Liver (tissue), 9 donors: ENCODE results near the gene SLC6A11. TPM values are rescaled to one million over a fixed set of nuclear protein-coding genes. Genes with fewer than 3 reads are reported as not detected.

Experiments used
- DNase-seq: peaks from one replicate; pipeline ENCODE4 v3.0.0-alpha.2; 2017; ENCODE audit warnings: low spot score
- H3K27ac ChIP-seq, 2 donors: one replicate each; pipeline ENCODE4 v1.7.0; 2013; ENCODE audit warnings: inconsistent platforms in 2 of 2, low read length in 2 of 2, control low read depth in 1 of 2, low read depth in 1 of 2, mild to moderate bottlenecking in 1 of 2
- H3K27me3 ChIP-seq, 4 donors: one replicate each; pipeline versions ENCODE4 v1.6.1 to v1.7.0; 2013; ENCODE audit warnings: low read length in 3 of 4, inconsistent platforms in 1 of 4, mild to moderate bottlenecking in 1 of 4, moderate library complexity in 1 of 4; ENCODE audit not compliant: control insufficient read depth in 4 of 4, insufficient read depth in 4 of 4
- H3K36me3 ChIP-seq, 4 donors: one replicate each; pipeline versions ENCODE4 v1.6.1 to v1.7.0; 2013; ENCODE audit warnings: low read length in 3 of 4, mild to moderate bottlenecking in 3 of 4, low read depth in 1 of 4, moderate library complexity in 1 of 4; ENCODE audit not compliant: control insufficient read depth in 4 of 4, insufficient read depth in 3 of 4
- H3K4me1 ChIP-seq, 4 donors: one replicate each; pipeline versions ENCODE4 v1.6.1 to v1.7.0; 2013; ENCODE audit warnings: low read length in 3 of 4, mild to moderate bottlenecking in 3 of 4, moderate library complexity in 1 of 4; ENCODE audit not compliant: control insufficient read depth in 4 of 4, insufficient read depth in 4 of 4
- H3K4me3 ChIP-seq, 3 donors: one replicate each; pipeline versions ENCODE4 v1.6.1 to v1.7.0; 2013; ENCODE audit warnings: low read length in 3 of 3, control low read depth in 1 of 3, low read depth in 1 of 3, mild to moderate bottlenecking in 1 of 3
- H3K9ac ChIP-seq, 2 donors: one replicate each; pipeline ENCODE4 v1.7.0; 2013; ENCODE audit warnings: low read length in 2 of 2, mild to moderate bottlenecking in 2 of 2, moderate library complexity in 2 of 2, control low read depth in 1 of 2, low read depth in 1 of 2
- H3K9me3 ChIP-seq, 4 donors: one replicate each; pipeline versions ENCODE4 v1.6.1 to v1.7.0; 2013; ENCODE audit warnings: low read length in 3 of 4; ENCODE audit not compliant: control insufficient read depth in 4 of 4
- ATF3 ChIP-seq: IDR thresholded peaks from 2 replicates; pipeline ENCODE4 v1.6.1; 2016; ENCODE audit warnings: antibody characterized with exemption
- EGR1 ChIP-seq, 2 donors: IDR thresholded peaks; 2 replicates each; pipeline ENCODE4 v1.6.1; 2016 to 2018; ENCODE audit warnings: antibody characterized with exemption in 2 of 2, low read depth in 2 of 2
- FOXA1 ChIP-seq: IDR thresholded peaks from 2 replicates; pipeline ENCODE4 v1.6.1; 2016; ENCODE audit warnings: antibody characterized with exemption
- FOXA2 ChIP-seq: IDR thresholded peaks from 2 replicates; pipeline ENCODE4 v1.6.1; 2016; ENCODE audit warnings: antibody characterized with exemption
- HNF4G ChIP-seq: IDR thresholded peaks from 2 replicates; pipeline ENCODE4 v1.6.1; 2016; ENCODE audit warnings: antibody characterized with exemption
- JUND ChIP-seq, 2 donors: IDR thresholded peaks; 2 replicates each; pipeline ENCODE4 v1.6.1; 2016; ENCODE audit warnings: antibody characterized with exemption in 2 of 2
- NR2F2 ChIP-seq: IDR thresholded peaks from 2 replicates; pipeline ENCODE4 v1.6.1; 2016; ENCODE audit warnings: antibody characterized with exemption
- RXRA ChIP-seq, 2 donors: IDR thresholded peaks; 2 replicates each; pipeline ENCODE4 v1.6.1; 2017 to 2018; ENCODE audit warnings: antibody characterized with exemption in 2 of 2, mild to moderate bottlenecking in 1 of 2
- SP1 ChIP-seq: IDR thresholded peaks from 2 replicates; pipeline ENCODE4 v1.6.1; 2018; ENCODE audit warnings: antibody characterized with exemption, mild to moderate bottlenecking
- TAF1 ChIP-seq: conservative IDR thresholded peaks from 2 replicates; pipeline ENCODE4 v1.6.1; 2016; ENCODE audit warnings: antibody characterized with exemption, mild to moderate bottlenecking
- YY1 ChIP-seq: IDR thresholded peaks from 2 replicates; pipeline ENCODE4 v1.6.1; 2016; ENCODE audit warnings: antibody characterized with exemption, mild to moderate bottlenecking
- WGBS: extraction: QIAGEN DNeasy Blood & Tissue Kit; methylation state at CpG from one replicate; pipeline ENCODE4 v1.1.7; 2013; 5-methylcytosine and 5-hydroxymethylcytosine counted together
- polyA plus RNA-seq, 2 donors: library from polyadenylated mRNA; stranded (reverse) in 1 of 2; unstranded in 1 of 2; fragments of 200-250 nt in 1 of 2; fragments of >200 nt in 1 of 2; fragmentation: Nextera tagmentation in 1 of 2; extraction: Ambion mirVana in 1 of 2; gene quantifications; one replicate each; pipeline versions ENCODE4 v1.2.1 to v1.2.3, GENCODE V29; 2013 to 2015
- total RNA-seq, 2 donors: library from RNA; depleted of rRNA; stranded (reverse); fragments of >200 nt; gene quantifications; one replicate each; pipeline ENCODE4 v1.2.3, GENCODE V29; 2014
- TF ChIP-seq, protein P1 (sequence below): IDR thresholded peaks from 2 replicates; pipeline ENCODE4 v1.6.1; 2016; ENCODE audit warnings: antibody characterized with exemption
- TF ChIP-seq, protein P2 (sequence below): IDR thresholded peaks from 2 replicates; pipeline ENCODE4 v1.6.1; 2016; ENCODE audit warnings: antibody characterized with exemption, mild to moderate bottlenecking
- TF ChIP-seq, protein P3 (sequence below): IDR thresholded peaks from 2 replicates; pipeline ENCODE4 v1.6.1; 2016; ENCODE audit warnings: antibody characterized with exemption
- donor health status: healthy.
- donor health status: healthy.
- donor health status: healthy.
- donor health status: healthy.
- donor health status: healthy.

The SLC6A11 gene
- total and polyA plus RNA-seq, 4 donors = under 0.01 to 7.1 (median 0.01) TPM; not detected in 1

- Histone ChIP-seq H3K9ac (no peak overlapping the region), H3K27ac (no peak overlapping the region), H3K4me3 (no peak overlapping the region), H3K27me3 (no peaks in the 10 kb centered on the region), H3K36me3 (no peaks in the 10 kb centered on the region), H3K4me1 (no peaks in the 10 kb centered on the region), H3K9me3 (peaks cover 0 to 3% (median 1%) of the 10 kb centered on the region in 4 donors)
- WGBS = 92% methylated on average over 14 of the region's 14 CpGs
- no peak for TF ChIP-seq FOXA1
- no peak for TF ChIP-seq EGR1 (IDR thresholded peaks at IDR 0.05; ENCODE audit: low read depth in 2 of 2)
- TF ChIP-seq YY1 = no peak
- no peak for TF ChIP-seq RXRA (IDR thresholded peaks at IDR 0.05)
- no peak for TF ChIP-seq NR2F2
- TF ChIP-seq TAF1 = no peak
- TF ChIP-seq HNF4G = no peak
- TF ChIP-seq FOXA2 = no peak
- TF ChIP-seq SP1 = no peak
- TF ChIP-seq, protein P1, sequence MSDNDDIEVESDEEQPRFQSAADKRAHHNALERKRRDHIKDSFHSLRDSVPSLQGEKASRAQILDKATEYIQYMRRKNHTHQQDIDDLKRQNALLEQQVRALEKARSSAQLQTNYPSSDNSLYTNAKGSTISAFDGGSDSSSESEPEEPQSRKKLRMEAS = no peak
- no peak for TF ChIP-seq JUND (IDR thresholded peaks at IDR 0.05)
- no peak for TF ChIP-seq ATF3
- DNase-seq = no peak
These were observed 109.6 kb downstream of the SLC6A11 start for GRCh38 chr3:10925436-10926255.

GRCh38 chr3:10926256-10926810 is 110.3 kb downstream of the SLC6A11 start:
- WGBS = 95% methylated on average over 13 of the region's 13 CpGs
- Histone ChIP-seq H3K9me3 (peaks cover 0 to 3% (median 1%) of the 10 kb centered on the region in 4 donors), H3K27ac (no peak overlapping the region), H3K9ac (no peak overlapping the region), H3K4me3 (no peak overlapping the region), H3K27me3 (no peaks in the 10 kb centered on the region), H3K4me1 (no peaks in the 10 kb centered on the region), H3K36me3 (no peaks in the 10 kb centered on the region)
- TF ChIP-seq, protein P1 = no peak
- TF ChIP-seq, protein P2, sequence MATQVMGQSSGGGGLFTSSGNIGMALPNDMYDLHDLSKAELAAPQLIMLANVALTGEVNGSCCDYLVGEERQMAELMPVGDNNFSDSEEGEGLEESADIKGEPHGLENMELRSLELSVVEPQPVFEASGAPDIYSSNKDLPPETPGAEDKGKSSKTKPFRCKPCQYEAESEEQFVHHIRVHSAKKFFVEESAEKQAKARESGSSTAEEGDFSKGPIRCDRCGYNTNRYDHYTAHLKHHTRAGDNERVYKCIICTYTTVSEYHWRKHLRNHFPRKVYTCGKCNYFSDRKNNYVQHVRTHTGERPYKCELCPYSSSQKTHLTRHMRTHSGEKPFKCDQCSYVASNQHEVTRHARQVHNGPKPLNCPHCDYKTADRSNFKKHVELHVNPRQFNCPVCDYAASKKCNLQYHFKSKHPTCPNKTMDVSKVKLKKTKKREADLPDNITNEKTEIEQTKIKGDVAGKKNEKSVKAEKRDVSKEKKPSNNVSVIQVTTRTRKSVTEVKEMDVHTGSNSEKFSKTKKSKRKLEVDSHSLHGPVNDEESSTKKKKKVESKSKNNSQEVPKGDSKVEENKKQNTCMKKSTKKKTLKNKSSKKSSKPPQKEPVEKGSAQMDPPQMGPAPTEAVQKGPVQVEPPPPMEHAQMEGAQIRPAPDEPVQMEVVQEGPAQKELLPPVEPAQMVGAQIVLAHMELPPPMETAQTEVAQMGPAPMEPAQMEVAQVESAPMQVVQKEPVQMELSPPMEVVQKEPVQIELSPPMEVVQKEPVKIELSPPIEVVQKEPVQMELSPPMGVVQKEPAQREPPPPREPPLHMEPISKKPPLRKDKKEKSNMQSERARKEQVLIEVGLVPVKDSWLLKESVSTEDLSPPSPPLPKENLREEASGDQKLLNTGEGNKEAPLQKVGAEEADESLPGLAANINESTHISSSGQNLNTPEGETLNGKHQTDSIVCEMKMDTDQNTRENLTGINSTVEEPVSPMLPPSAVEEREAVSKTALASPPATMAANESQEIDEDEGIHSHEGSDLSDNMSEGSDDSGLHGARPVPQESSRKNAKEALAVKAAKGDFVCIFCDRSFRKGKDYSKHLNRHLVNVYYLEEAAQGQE = no peak
- TF ChIP-seq EGR1 (IDR thresholded peaks at IDR 0.05; ENCODE audit: low read depth in 2 of 2) (no peak), JUND (IDR thresholded peaks at IDR 0.05) (no peak), SP1 (no peak), ATF3 (no peak), TAF1 (no peak), FOXA2 (no peak), FOXA1 (no peak)
- TF ChIP-seq, protein P3, sequence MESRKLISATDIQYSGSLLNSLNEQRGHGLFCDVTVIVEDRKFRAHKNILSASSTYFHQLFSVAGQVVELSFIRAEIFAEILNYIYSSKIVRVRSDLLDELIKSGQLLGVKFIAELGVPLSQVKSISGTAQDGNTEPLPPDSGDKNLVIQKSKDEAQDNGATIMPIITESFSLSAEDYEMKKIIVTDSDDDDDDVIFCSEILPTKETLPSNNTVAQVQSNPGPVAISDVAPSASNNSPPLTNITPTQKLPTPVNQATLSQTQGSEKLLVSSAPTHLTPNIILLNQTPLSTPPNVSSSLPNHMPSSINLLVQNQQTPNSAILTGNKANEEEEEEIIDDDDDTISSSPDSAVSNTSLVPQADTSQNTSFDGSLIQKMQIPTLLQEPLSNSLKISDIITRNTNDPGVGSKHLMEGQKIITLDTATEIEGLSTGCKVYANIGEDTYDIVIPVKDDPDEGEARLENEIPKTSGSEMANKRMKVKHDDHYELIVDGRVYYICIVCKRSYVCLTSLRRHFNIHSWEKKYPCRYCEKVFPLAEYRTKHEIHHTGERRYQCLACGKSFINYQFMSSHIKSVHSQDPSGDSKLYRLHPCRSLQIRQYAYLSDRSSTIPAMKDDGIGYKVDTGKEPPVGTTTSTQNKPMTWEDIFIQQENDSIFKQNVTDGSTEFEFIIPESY = no peak
- DNase-seq = no peak
